GM18526 (cell line): ENCODE measurements around the gene C1orf226.

Experiments used
- POLR2A ChIP-seq: IDR thresholded peaks from 3 replicates; pipeline ENCODE4 v1.6.1; 2011; ENCODE audit not compliant: insufficient read length; ENCODE audit errors: extremely low read depth

C1orf226 gene

GRCh38 chr1:162361349-162361748 is 20.2 kb upstream of the C1orf226 start:
- no peak for TF ChIP-seq POLR2A

- TF ChIP-seq POLR2A, result no peak
Observed at GRCh38 chr1:162363823-162364222, 17.7 kb upstream of the C1orf226 start.

- no peak for TF ChIP-seq POLR2A
Observed at GRCh38 chr1:162364498-162364897, 17.0 kb upstream of the C1orf226 start.

- no peak for TF ChIP-seq POLR2A
Observed at GRCh38 chr1:162365284-162366020, 16.1 kb upstream of the C1orf226 start.

GRCh38 chr1:162366149-162366548 is 15.4 kb upstream of the C1orf226 start:
- no peak for TF ChIP-seq POLR2A

- TF ChIP-seq POLR2A, result no peak
Observed at GRCh38 chr1:162366671-162367070, 14.9 kb upstream of the C1orf226 start.

GRCh38 chr1:162367073-162367472 is 14.5 kb upstream of the C1orf226 start:
- TF ChIP-seq POLR2A, result no peak

GRCh38 chr1:162367772-162368171 is 13.8 kb upstream of the C1orf226 start:
- TF ChIP-seq POLR2A, result no peak

GRCh38 chr1:162368451-162368850 is 13.1 kb upstream of the C1orf226 start:
- no peak for TF ChIP-seq POLR2A

- no peak for TF ChIP-seq POLR2A
Observed at GRCh38 chr1:162369571-162369970, 12.0 kb upstream of the C1orf226 start.

- no peak for TF ChIP-seq POLR2A
Observed at GRCh38 chr1:162370161-162370560, 11.4 kb upstream of the C1orf226 start.

GRCh38 chr1:162370721-162371120 is 10.8 kb upstream of the C1orf226 start:
- no peak for TF ChIP-seq POLR2A

GRCh38 chr1:162371611-162372010 is 9.9 kb upstream of the C1orf226 start:
- no peak for TF ChIP-seq POLR2A

GRCh38 chr1:162372159-162373071 is 9.1 kb upstream of the C1orf226 start:
- TF ChIP-seq POLR2A, result no peak

- no peak for TF ChIP-seq POLR2A
Observed at GRCh38 chr1:162373072-162373427, 8.5 kb upstream of the C1orf226 start.

- no peak for TF ChIP-seq POLR2A
Observed at GRCh38 chr1:162373541-162374260, 7.8 kb upstream of the C1orf226 start.
